Frontal cortex (tissue), 4 donors: Measurements from ENCODE around the gene CHSY1. TPM values are rescaled to one million over a fixed set of nuclear protein-coding genes. Genes with fewer than 3 reads are reported as not detected.
"Not testable (repeated sequence)": the region's sequence is repeated elsewhere in the genome, so short reads cannot be mapped to it uniquely, and the experiment has no call there.

Experiments used
- DNase-seq, 2 donors: peaks; one replicate each; pipeline ENCODE4 v3.0.0; 2012; ENCODE audit warnings: low spot score in 2 of 2
- FAIRE-seq: peaks from 2 replicates; lab custom pipeline; 2012; peaks lifted over from hg19 to GRCh38; lab: Jason Lieb, UNC
- total RNA-seq: library from RNA; depleted of rRNA; stranded (reverse); fragments of >200 nt; gene quantifications from one replicate; pipeline ENCODE4 v1.2.3, GENCODE V29; 2014
- donor health status: control.
- donor health status: control.
- donor health status: control.

CHSY1 gene
- 22.8 TPM for total RNA-seq

GRCh38 chr15:101251830-101252820 is at the start of gene CHSY1:
Gene CHSY1, minus strand, starts transcription at chr15:101252048. Its CDS starts 592 bp downstream, at chr15:101251456.
- FAIRE-seq = no peak
- DNase-seq = peak; percentile 87 to 95

- DNase-seq (no peak), FAIRE-seq (no peak)
These were observed 44.9 kb upstream of the CHSY1 start for GRCh38 chr15:101296418-101297405.

- DNase-seq (no peak), FAIRE-seq (no peak)
These were observed 43.8 kb upstream of the CHSY1 start for GRCh38 chr15:101295607-101296161.

GRCh38 chr15:101294731-101295606 is 43.1 kb upstream of the CHSY1 start, which contains the start of gene SNRPA1:
Gene SNRPA1, minus strand, starts transcription at chr15:101295248. Its CDS starts 70 bp downstream, at chr15:101295178.
- FAIRE-seq = no peak
- DNase-seq = peak; percentile 96

GRCh38 chr15:101293122-101293521 is 41.3 kb upstream of the CHSY1 start:
- FAIRE-seq = no peak
- no peak for DNase-seq

GRCh38 chr15:101288905-101289513 is 37.2 kb upstream of the CHSY1 start:
- FAIRE-seq (no peak), DNase-seq (no peak)

- DNase-seq, FAIRE-seq: not testable (repeated sequence)
These were observed 35.5 kb upstream of the CHSY1 start for GRCh38 chr15:101287342-101287741.

- DNase-seq (no peak), FAIRE-seq (no peak)
These were observed 34.7 kb upstream of the CHSY1 start for GRCh38 chr15:101286471-101287114.

- no peak for DNase-seq
- no peak for FAIRE-seq
These were observed 32.1 kb upstream of the CHSY1 start for GRCh38 chr15:101283931-101284330.

- DNase-seq (no peak), FAIRE-seq (no peak)
These were observed 28.2 kb upstream of the CHSY1 start for GRCh38 chr15:101280007-101280406.

GRCh38 chr15:101277943-101278564 is 26.2 kb upstream of the CHSY1 start:
- FAIRE-seq (no peak), DNase-seq (no peak)

- no peak for FAIRE-seq
- DNase-seq = peak; percentile 88 to 90
These were observed 25.4 kb upstream of the CHSY1 start, which contains the start of gene SELENOS for GRCh38 chr15:101277038-101277822. Gene SELENOS, minus strand, starts transcription at chr15:101277485. Its CDS starts 68 bp downstream, at chr15:101277417.

- DNase-seq (no peak), FAIRE-seq (no peak)
These were observed 24.7 kb upstream of the CHSY1 start for GRCh38 chr15:101276501-101277037.

GRCh38 chr15:101275018-101275417 is 23.2 kb upstream of the CHSY1 start:
- no peak for FAIRE-seq

GRCh38 chr15:101273534-101273933 is 21.7 kb upstream of the CHSY1 start:
- no peak for FAIRE-seq
- DNase-seq = no peak

More at GRCh38 chr15:101275018-101275417, 23.2 kb upstream of the CHSY1 start:
- DNase-seq = no peak

- FAIRE-seq (no peak), DNase-seq (no peak)
These were observed 20.7 kb upstream of the CHSY1 start for GRCh38 chr15:101272584-101272983.
